Right ventricle myocardium superior (tissue), 1 donor: ENCODE results near the gene PTPRJ. TPM values are rescaled to one million over a fixed set of nuclear protein-coding genes. Genes with fewer than 3 reads are reported as not detected.

Experiments
- ATAC-seq: fragments of 200-7000 bp; cut with Tn5 transposase; one replicate; pipeline ENCODE4 v1.9.1; 2020; ENCODE audit warnings: mild to moderate bottlenecking; ENCODE audit not compliant: poor library complexity
- DNase-seq: peaks from one replicate; pipeline ENCODE4 v3.0.0-alpha.2; 2020
- intact Hi-C: fragments of 100-400 bp; cut with DNase I; formaldehyde crosslinking; loops from one replicate; pipeline ENCODE4 v1.11.2; 2022
- total RNA-seq: library from RNA; stranded (reverse); fragmentation: NEBNext Ultra II Directional; extraction: Animal tissue kit (Norgen Biotek cat#: 25700); gene quantifications from one replicate; pipeline ENCODE4 v1.2.1, GENCODE V29; 2021
- donor health status: DM: no; HTN: yes; CAD: no; lungs with severe emphysema.

Gene PTPRJ
- total RNA-seq, 1 donor from 2014 or later, result 6.7 TPM

DNA sequence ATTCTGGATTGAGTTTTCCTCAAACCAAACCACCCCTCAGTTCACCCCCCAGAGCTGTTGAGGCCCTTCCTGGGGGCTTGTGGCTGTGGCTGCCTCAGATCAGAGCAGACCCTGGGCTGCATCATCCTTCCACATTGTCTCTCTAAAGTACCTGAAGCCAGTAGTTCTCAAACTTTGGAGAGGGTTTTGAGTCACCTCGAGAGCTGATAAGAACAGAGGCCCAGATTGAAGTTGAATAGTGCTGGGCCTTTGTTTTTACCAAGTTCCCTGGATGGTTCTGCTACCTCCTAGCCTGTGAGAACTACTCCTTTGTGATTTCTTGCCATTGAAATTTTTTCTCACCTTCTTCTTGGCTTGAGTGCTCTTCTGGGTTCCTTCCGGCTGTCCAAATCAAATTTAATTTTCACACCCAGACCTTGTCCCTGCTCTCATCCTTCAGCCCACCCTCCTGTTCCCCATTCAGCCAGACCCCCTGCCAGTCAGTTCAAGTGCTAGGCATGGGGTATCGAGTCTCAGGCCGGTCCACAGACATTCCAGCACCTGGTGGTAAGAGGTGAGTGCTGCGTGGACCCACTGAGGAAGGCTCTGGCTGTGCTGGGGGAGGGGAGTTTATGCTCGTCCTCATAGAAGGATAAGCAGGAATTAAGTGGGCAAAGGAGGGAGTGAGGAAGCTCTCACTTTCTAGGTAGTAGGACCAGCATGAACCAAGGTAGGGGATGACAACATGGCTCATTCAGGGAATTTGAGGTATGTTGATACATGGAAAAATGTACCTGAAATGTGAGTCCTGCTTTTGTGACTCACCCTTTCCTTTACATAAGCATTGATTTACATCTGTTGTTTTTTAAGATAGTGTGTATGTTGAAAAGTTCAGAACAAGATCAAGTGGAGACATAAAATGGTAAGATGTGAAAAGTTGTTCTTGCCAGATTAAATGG lies 116.5 kb downstream of the PTPRJ start:
- ATAC-seq, result no peak
- intact Hi-C loops, result no loop called here
- no peak for DNase-seq

DNA sequence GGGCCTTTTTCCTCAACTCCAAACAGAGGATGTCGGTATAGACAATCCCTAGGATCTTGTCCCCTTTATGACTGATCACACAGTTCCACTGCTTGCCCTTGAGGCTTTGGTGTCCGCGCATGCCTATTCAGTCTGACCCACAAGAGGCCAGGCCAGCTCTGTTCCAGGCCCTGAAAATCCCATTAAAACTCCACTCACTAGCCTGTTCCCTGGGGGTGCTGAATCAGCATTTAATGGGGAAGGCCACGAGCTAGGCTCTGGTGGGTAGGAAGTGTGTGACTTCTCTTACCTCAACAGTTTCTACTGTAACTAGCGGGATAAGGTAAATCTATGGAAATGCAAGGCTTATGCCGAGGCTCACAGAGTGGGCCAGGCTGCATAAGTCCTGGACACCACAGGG lies 117.7 kb downstream of the PTPRJ start:
- ATAC-seq (no peak), DNase-seq (no peak)
- intact Hi-C loops, result no loop called here

DNA sequence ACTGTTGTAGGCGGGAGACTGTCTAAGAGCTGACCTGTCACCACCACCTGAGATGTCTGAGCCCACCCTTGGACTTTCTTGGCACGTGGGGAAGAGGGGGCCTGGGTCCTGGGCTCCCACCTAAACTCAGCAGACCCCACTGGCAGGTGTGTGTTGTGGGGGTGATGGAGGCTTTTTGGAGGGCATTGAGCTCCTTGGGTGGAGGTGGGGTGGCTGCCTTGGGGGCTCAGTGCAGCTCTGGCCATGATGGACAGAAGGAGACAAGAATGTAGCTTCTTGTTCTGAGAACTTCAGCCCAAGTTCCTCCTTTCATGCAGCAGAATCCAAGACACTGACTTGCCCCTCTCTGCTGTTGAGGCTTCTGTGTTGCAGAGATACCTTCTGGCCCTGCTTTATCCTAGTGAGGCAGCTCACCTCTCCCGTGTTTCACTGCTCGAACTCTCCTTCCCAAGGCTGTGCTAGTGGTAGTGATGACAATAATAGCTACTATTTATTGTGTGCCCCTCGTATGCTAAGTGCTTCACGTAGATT lies 119.6 kb downstream of the PTPRJ start:
- ATAC-seq (no peak), DNase-seq (no peak)
- intact Hi-C loops, result no loop called here

DNA sequence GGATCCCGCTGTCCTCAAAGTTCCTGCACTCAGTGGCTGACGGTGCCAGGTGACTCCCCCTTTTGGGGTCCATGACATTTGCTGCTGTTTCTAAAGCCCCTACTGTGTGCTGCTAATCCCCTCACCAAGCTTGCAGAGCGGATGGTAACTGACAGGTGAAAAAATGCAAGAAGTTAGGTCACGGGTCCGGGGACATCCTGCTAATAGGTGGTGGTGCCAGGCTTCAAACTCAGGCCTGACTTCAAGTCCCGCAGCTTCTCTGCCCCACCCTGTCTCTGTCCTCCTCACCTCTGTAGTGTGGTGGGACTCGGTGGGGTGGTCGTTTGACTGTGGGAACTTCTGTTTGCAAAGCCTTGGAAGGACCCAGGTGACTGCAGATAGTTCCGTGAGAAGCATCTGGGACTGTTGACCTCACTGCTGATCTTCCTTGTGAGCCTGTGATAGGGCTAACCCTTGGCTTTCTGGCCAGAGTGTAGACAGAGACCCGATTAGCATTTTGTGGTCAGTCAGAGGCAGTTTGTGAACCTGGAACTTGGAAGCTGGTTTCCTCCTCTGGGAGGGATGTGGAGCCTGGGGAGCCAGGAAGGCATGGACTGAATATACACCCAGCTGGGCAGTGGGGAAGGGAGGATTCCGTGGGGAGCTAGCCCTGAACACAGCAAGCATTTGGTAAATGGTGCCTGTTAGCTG lies 120.8 kb downstream of the PTPRJ start:
- intact Hi-C loops, result no loop called here
- ATAC-seq (no peak), DNase-seq (no peak)

DNA sequence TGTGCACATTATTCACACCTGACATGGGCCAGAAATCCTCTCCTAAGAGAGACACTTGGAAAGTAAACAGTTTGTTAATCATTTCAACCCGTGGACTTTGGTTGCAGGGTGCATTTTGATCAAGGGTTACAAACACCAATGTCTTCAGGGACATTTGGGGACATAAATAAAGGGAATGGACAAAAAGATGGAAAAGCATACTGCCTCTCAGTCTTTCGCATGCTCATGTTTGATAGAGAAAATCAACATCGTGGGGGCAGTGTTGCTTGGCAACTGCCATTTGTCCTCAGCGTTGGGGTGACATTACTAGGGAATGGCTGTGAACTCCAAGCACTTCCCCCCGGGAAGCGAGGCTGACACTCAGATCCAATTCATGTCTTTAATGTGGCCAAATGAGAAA lies 121.6 kb downstream of the PTPRJ start:
- intact Hi-C loops, result no loop called here
- DNase-seq (no peak), ATAC-seq (peak; percentile 39)

DNA sequence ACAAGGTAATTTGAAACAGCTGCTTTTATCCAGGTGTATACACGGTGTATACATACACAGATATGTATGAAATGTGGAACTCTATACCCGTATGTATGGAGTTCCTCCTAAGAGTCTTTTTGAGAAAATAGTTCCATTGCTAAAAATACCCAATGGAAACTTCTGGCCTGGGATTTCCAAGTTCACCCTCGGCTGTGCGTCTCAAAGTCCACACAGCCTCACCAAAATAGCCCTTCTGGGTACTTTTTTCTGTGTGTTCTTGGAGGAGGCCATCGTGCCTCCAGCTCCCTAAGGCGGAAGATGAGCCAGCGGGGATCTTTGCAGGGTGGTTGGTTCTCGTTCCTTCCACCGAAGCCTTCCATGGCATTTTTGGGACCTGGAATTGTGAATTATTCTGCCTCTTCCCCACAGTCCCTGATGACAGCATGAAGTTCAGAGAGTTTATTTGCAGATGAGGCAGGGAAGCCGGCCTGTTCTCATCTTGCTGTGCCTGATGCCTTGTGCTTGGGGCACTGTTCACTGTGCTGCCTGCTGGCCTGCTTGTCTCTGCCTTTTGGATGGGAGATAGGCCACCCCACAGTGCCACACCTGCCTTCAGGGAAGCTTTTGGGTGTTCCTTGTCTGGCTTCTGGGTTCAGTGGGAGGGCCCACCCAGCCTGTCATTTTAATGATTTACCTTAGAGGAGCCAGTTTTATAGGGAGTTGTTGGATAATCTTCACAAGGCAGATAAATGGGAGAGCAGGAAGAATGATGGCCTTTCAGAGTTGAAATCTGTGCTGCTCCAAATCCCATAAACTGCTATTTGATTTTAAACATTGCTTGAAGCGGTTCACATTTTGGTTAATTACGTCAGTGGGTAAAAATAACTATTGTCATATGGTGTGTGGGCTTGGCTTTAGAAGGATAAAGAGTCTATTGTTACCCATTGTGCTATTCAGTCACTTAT lies 123.5 kb downstream of the PTPRJ start:
- DNase-seq, result no peak
- intact Hi-C loops, result no loop called here

DNA sequence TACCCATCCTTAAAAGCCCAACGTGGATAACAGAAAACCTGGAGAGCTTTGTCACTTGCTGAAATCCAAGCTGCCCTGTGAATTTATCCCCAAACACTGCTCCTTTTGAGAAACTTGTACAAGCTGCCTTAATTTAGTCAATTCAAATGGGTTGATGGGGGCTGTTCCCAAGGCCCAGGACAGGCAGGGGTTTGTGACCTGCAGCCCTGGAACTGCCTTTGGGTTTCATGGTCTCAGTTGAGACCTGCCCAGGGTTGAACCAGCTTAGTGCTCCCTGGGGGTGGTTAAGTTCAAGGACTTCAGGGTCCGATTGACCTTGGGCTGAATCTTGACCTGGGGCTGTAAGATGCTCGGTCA lies 124.2 kb downstream of the PTPRJ start:
- DNase-seq, result no peak
- intact Hi-C loops, result no loop called here
- ATAC-seq, result no peak

More for the DNA sequence above, 123.5 kb downstream of the PTPRJ start:
- ATAC-seq, result no peak

DNA sequence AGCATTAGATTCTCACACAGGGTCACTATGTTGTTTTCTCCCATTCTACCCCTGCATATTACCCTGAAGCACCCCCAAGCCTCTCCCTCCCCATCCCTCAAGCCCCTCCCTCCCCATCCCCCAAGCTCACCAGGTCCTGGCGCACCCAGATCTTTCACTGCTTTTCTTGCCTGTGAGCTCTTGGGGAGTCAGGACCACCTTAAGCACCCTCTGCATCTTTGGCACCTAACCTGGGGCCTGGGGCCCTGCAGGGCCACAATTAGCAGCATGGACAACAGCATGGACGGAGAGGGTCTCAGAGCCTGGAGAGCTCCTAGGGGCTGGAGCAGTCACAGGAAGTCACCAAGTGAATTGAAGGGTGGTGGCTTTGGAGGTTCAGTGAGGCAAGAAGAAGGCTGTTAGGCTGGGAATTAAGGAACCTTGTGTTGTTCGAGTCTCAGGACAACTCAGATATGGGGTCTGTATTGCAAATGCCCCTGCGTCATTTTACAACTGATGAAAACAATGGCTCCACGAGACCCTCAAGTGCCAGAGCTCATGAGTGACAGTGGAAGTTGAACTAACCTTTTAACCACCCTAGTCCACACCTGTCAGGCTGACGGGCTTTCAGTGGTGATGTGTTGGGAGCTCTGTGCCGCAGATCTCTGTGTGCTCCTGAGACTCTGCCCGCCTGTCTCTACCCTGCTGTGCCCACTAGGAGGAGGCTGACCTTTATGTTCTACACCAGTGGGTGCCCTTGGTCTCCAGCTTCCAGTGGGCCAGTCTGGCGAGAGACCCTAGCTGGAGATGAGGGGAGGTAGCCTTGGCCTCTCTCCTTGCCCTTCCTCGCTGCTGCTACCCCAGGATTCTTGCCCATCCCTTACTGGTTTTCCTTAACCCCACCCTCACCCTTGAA lies 125.0 kb downstream of the PTPRJ start:
- ATAC-seq (no peak), DNase-seq (no peak)
- intact Hi-C loops, result no loop called here

DNA sequence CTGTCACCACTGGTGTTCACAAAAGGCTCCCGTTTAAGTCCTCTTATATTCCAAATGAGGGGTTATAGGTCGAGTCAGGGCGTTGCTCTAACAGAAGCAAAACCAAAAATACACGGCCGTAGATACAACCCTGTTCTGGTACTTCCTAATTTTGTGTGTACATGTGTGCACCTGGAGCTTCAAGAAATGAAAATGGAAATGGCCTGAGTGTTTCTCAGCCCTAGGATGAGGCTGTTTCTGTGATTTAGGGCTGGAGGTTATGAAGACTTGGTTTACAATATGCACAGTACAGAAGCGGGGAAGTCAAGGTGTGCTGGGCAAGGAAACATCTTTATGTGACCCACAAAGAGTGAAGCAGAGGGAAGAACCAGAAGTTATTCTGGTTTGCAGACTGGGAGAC lies 125.8 kb downstream of the PTPRJ start:
- intact Hi-C loops, result no loop called here

DNA sequence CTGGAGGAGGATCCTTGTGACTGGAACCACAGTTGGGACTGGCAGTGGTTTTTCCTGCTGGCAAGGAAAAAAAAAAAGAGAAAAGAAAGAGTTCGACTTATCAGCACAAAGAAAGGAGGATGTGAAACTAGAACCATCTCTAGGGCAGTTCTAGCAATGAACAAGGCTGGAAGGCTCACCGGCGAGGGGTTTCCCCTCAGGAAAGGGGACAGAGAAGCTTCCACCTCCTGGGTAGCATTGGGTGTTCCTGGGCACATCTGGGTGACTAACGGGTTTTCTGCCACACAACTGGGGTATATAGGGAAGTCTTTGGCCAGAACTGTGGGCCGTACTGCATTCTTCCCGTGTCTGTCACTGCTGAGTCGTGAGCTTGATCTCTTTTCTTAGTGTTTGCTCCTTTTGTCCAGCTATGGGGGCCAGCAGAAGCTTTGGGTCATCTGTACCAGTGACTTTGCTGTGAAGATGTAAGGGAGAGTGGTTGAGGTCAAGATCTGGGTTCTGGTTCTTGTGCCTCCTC lies 126.9 kb downstream of the PTPRJ start:
- intact Hi-C loops, result no loop called here
- no peak for DNase-seq
- no peak for ATAC-seq

More for the DNA sequence above, 125.8 kb downstream of the PTPRJ start:
- no peak for ATAC-seq
- no peak for DNase-seq

DNA sequence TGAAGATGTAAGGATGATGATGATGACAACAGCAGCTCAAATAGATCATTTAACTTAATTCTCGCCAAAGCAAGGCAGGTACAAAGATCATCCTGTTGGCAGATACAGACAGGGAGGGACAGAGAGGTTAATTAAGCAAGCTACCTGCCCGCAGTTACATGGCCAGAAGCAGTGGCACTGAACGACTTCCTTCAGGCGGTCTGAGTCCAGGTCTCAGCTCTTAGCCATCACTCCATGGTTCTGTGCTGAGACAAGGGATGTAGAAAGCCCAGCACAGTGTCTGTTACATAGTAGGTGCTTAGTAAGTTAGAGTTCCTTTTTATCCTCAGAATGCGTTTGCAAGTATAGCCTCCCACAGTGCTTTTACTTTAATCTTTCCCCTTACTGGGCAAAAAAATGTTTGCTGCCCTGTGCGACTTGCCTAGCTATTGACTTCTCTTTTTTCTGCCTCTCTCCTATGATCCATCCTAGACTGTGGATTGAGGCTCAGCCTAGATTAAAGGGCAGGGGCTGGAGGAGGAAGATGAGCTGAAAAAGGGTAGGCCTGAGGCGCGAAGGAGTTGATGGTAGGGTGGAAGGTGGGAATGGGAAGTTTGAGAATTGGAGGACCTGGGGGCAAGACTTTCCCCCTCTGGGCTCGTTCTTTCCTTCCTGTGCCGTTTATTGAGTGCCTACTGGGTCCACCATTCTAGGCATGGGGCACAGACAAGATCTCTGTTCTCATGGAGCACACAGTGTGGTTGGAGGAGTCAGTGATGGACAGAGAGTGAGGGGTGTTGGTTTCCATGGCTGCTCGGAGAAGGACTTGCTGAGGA lies 128.1 kb downstream of the PTPRJ start:
- peak; percentile 24 for ATAC-seq
- intact Hi-C loops, result no loop called here
- no peak for DNase-seq

DNA sequence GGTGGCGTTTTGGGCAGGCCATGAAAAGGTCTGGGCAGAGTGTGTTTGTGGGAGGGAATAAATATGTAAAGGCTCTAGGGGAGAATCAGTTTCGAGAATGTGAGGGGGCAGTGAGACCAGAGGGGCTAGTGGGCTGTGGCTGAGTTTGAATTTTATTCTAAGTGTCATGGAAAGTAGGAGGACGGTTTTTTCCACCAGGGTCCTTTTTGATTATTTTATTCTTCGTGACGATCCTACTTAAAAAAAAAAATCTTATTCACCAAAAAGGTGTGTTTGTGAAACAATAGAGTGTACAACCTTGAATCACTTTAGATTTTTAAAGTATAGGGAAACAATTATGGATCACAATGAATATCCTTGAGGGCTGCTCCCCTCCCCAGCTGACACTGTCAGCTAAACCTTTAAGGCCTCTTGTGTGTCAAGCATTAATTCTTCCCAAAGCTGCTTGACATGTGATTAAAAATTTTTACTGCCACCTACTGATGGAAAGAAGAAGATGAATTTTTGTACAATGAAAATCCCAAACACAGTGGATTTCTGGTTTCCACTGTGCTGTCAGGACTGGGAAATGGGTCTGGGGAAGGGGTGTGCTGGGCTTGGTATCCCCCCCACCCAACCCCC lies 128.8 kb downstream of the PTPRJ start:
- ATAC-seq (peak; percentile 73), DNase-seq (no peak)
- intact Hi-C loops, result no loop called here

DNA sequence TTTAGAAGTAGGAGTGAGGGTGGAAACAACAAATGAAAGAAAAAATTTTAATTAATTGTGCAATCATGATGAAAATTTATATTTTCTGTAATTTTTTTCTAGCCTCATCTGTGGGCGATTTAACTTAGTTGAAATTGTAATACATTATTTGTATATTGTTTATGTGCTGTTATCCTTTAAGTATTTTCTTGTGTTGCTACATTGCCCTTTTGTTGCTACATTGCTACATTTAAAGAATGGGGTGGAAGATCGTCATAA lies 130.1 kb downstream of the PTPRJ start:
- DNase-seq (no peak), ATAC-seq (no peak)
- intact Hi-C loops, result loop anchor here (1.0 kb wide), 1 partner anchor 175 kb away; no protein-coding TSS in a partner anchor

DNA sequence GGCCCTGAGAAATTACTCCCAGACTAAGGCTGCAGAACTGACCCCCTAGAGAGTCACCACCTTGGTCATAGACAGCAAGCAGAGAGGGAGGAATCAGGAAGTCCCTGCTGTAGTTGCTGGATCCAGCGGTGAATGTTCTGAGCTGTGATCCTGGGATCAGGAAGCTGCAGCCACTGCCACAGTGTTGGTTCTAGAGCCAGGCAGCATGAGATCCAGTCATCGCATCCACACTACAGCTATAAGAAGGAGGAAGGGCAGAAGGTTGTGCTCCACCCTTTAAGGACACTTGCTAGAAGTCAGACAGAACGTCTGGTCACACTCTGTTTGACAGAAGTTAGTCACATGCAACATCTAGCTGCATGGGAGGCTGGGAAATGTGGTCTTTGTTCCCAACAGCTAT lies 131.5 kb downstream of the PTPRJ start:
- intact Hi-C loops, result no loop called here
- DNase-seq (no peak), ATAC-seq (no peak)

DNA sequence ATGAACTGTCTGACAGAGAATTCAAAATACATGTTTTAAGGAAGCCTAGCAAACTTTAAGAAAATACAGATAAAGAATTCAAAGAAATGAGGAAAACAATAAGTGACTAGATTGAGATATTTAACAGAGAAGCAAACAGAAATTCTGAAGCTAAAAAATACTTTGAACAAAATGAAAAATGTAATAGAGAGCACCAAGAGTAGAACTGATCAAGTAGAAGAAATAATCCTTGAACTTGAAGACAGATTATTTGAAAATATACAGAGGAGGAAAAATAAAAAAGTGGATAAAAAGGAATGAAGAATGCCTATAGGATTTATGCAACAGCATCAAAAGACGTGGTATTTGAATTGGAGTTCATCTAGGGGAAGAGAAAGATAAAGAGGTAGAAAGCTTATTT lies 134.4 kb downstream of the PTPRJ start:
- intact Hi-C loops, result no loop called here
- ATAC-seq, result no peak

DNA sequence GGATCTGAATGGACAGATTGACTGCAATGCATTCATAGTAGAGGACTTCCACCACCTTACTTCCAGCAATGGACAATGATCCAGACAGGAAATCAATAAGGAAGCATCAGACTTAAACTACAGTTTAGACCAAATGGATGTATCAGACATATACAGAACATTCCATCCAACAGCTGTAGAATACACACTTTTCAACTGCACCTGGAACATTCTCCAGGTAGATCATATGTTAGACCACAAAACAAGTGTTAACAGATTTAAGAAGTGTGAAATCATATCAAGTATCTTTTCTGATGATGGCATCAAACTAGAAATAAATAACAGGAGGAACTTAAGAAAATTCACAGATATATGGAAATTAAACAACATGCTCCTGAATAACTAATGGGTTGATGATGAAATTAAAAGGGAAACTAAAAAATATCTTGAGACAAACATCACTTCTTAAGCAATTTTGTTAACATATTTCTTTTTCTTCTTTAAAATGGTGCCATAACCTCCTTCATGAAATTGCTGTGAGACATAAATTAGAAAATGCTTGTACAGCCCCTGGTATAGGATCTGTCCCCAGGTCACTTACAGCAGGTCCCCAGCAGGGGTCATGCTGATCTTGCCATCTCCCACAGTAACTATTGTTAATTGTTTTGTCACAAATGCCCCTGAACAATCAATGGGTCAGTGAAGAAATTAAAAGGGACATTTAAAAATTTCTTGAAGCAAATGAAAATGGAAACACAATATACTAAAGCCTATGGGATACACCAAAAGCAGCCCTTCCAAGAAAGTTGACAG lies 136.3 kb downstream of the PTPRJ start:
- ATAC-seq (peak; percentile 72), DNase-seq (no peak)
- intact Hi-C loops, result no loop called here

More for the DNA sequence above, 134.4 kb downstream of the PTPRJ start:
- no peak for DNase-seq
